ENCODE data around the gene KCNC4.

DNA sequence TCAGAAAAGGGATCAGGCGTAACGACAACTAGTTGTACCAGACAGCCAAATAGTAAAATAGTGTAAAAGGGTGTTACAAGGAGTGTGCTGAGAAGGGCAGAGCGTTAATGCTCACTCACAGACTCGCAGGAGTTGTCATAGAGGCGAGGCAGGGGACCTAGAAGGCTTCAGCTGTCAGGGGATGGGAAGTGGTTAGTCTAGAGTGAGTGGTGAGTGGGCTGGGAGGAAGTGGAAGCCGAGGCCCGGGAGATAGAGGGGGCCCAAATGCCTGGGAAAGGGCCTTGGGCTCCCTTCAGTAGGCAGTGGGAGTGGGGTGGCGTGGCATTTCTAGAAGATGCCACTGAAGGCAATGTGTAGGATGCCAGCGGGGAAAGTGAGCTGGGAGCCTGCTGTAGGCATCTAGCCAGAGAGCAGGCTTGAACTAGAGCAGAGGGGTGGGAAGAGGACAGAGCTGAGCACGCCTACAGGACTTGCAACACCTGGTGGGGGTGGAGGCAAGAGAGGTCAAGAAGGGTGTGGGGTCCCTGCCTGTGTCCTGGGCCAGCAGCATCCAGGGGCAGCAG lies 49.5 kb upstream of the KCNC4 start:
- TF ChIP-seq, protein P1, sequence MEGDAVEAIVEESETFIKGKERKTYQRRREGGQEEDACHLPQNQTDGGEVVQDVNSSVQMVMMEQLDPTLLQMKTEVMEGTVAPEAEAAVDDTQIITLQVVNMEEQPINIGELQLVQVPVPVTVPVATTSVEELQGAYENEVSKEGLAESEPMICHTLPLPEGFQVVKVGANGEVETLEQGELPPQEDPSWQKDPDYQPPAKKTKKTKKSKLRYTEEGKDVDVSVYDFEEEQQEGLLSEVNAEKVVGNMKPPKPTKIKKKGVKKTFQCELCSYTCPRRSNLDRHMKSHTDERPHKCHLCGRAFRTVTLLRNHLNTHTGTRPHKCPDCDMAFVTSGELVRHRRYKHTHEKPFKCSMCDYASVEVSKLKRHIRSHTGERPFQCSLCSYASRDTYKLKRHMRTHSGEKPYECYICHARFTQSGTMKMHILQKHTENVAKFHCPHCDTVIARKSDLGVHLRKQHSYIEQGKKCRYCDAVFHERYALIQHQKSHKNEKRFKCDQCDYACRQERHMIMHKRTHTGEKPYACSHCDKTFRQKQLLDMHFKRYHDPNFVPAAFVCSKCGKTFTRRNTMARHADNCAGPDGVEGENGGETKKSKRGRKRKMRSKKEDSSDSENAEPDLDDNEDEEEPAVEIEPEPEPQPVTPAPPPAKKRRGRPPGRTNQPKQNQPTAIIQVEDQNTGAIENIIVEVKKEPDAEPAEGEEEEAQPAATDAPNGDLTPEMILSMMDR (IDR thresholded peaks at IDR 0.05; ENCODE audit: insufficient read depth, low read length), result no peak
- no peak for TF ChIP-seq GABPA (IDR thresholded peaks at IDR 0.05; ENCODE audit: low read depth)
- no peak for TF ChIP-seq POLR2AphosphoS5 (IDR thresholded peaks at IDR 0.05; ENCODE audit: low read depth)
